NCI-H82 treated with DMSO at 0.1 percent for 48 hours (cell line): Measurements from ENCODE around the gene MAPK8IP3.
"Not testable (repeated sequence)": the region's sequence is repeated elsewhere in the genome, so short reads cannot be mapped to it uniquely, and the experiment has no call there.

Source experiments
- DNase-seq: peaks from one replicate; lab custom pipeline; 2025; ENCODE audit not compliant: unreplicated experiment; lab: John Stamatoyannopoulos, UW

Gene MAPK8IP3

DNA sequence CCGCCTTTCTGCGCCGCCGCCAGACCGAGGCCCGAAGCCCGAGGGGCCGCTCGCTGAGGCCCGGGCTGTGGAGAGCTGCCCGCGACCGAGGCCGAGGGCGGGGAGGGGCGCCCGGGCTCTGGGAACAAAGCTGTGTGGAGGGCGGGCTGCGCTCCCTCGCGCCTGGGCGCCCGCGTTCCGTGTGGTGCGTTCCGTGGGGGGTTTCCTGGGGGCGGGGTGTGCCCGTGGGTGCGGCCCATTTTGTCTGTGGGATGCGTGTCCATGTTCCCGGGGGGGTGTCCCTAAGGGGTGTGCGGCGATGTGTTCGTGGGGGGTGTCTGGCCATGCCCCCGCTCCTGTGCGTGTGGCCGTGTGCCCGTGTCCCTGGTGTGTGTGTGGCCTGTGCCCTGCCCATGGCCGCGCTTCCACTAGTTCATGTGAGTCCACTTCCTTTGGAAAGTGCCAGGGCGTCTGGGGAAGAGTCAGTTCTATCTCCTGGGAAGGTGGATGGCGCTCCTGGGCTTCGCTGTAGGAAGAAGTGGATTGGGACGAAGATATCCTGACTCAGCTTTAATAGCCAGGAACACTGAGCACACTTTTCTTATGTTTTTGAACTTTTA lies 27.4 kb upstream of the MAPK8IP3 start:
- DNase-seq, result no peak

- no peak for DNase-seq
These were observed 25.6 kb upstream of the MAPK8IP3 start for GRCh38 chr16:1680361-1680760.

DNA sequence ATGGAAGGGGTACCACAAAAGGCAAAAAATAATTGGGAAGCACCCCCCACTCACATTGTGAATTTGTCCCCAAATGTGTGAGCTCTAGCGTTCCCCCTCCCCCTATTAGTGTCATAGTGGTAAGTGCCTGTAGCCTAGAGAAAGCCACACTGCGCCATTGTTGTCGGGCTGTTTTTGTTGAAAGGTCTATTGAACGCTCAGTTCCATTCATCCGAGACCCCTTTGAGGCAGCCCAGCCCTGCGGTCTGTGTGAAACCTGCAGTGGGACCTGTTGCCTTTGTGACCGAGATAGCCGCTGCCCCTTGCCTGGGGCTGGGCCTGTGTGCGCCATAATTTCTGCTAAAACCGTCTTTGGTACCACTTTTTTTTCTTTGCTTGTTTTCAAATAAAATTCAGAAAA lies 25.0 kb upstream of the MAPK8IP3 start:
- DNase-seq, result no peak

- DNase-seq, result no peak
These were observed 18.3 kb upstream of the MAPK8IP3 start for GRCh38 chr16:1687427-1688316.

GRCh38 chr16:1688807-1689560 lies 17.0 kb upstream of the MAPK8IP3 start:
- DNase-seq, result no peak

GRCh38 chr16:1689853-1690252 lies 16.1 kb upstream of the MAPK8IP3 start:
- DNase-seq, result no peak

GRCh38 chr16:1690810-1691209 lies 15.2 kb upstream of the MAPK8IP3 start:
- DNase-seq, result no peak

- no peak for DNase-seq
These were observed 14.7 kb upstream of the MAPK8IP3 start for GRCh38 chr16:1691276-1691675.

DNA sequence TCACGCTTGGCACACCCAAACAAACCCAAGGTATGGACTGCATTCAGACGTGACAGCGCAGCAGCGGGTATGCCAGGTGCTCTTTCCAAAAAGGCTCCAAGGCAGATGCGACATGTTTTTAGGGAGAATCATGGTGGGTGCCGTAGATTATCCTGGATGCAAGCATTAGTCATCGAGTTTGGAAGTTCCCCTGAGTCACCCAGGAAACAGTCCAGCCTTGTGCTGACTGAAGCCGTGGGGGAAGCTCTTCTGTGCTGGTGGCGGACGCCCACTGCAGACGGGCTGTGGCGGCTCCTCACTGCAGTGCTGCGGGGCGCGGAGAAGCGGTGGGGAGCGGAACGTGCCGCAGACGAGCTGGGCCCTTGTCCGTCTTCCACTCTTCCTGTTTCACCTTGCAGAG lies 14.0 kb upstream of the MAPK8IP3 start:
- DNase-seq, result no peak

DNA sequence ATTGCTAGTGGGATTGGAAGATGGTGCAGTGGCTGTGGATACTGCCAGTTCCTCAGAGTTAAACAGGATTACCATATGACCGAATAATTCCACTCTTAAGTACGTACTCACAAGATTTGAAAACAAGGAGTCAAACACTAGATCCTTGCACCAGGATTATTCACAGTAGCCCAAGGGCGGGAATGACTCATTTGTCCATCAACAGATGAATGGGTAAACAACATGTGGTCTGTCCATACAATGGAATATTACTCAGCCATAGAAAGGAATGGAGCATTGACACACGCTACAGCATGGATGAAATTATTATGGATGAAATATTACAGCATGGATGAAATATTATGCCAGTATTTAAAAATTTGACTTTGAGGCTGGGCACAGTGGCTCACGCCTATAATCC lies 9.1 kb upstream of the MAPK8IP3 start:
- no peak for DNase-seq

DNA sequence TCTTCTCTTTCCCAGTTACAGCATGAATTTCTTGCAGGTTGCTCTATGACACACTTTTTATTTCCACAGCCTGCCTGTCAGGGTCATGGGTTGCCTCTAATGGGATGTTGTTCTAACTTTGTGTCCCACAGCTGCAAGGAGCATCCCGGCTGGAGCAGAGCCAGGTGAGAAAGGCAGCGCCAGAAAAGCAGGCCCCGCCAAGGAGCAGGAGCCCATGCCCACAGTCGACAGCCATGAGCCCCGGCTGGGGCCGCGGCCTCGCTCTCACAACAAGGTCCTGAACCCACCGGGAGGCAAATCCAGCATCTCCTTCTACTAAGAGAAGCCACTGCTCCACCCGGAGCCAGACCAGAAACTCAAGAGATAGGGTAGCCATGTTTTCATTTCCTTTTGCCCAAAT lies 7.3 kb upstream of the MAPK8IP3 start:
- DNase-seq, result no peak

DNA sequence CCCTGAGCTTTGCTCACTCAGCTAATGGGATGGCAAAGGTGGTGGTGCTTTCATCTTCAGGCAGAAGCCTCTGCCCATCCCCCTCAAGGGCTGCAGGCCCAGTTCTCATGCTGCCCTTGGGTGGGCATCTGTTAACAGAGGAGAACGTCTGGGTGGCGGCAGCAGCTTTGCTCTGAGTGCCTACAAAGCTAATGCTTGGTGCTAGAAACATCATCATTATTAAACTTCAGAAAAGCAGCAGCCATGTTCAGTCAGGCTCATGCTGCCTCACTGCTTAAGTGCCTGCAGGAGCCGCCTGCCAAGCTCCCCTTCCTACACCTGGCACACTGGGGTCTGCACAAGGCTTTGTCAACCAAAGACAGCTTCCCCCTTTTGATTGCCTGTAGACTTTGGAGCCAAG lies 5.7 kb upstream of the MAPK8IP3 start:
- no peak for DNase-seq

- DNase-seq, result no peak
These were observed 4.6 kb upstream of the MAPK8IP3 start for GRCh38 chr16:1701216-1701878.

- DNase-seq, result not testable (repeated sequence)
These were observed 689 bp upstream of the MAPK8IP3 start for GRCh38 chr16:1705324-1705687.

DNA sequence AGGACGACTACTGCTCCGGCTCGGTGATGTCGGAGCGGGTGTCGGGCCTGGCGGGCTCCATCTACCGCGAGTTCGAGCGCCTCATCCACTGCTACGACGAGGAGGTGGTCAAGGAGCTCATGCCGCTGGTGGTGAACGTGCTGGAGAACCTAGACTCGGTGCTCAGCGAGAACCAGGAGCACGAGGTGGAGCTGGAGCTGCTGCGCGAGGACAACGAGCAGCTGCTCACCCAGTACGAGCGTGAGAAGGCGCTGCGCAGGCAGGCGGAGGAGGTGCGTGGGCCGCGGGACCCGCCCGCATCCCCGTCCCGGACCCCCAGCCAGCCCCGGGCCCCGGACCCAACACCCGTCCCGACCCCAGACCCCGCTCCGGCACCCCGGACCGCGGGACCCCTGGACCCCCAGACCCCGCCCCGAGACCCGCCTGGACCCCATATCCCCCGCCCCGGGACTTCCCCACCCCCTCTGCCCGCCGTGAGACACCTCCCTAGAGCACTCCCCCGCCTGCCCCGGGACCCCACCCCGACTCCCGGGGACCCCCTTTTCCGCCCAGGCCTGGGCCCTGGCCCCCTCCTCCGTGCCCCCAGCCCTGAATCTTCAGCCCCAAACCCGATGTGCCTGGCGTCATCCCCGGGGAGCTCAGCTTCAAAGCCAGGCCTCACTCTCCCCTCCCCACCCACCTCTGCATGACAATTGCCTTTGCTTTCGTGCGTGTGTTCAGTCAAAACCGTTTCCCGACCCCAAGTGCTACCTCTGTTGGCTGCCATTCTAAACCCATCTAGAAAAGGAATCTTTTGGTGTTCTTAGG lies 594 bp downstream of the MAPK8IP3 start:
- no peak for DNase-seq

DNA sequence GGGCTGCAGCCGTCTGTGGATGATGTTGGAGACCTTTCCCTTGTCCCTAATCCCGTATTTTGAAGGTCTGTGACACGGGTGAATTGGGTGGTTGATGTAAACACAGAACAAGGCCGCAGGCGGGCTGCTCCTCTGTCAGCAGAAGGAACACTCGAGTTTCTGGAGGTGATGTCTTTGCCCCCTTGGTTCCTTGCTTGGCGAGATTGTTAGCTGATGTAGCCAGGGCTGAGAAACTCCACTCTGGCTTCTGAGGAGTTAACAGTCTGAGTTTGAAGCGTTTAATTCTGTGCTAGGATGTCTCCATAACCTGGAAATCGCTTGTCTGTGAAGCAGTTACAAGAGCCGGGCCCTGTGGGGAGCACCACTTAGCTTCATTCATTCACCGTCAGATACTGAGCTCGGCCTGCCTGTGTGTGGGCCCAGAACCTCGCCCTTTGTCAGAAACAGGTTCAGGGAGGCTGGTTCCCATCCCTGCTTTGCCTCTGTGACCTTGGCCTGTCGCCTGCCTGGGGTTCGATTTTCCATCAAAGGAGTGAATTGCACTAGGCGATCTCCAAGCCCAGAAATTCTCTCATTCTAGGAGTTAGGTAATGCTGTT lies 1.3 kb downstream of the MAPK8IP3 start:
- DNase-seq, result no peak

GRCh38 chr16:1708083-1708767 lies 2.2 kb downstream of the MAPK8IP3 start:
- DNase-seq, result no peak

GRCh38 chr16:1708768-1709180 lies 2.8 kb downstream of the MAPK8IP3 start:
- no peak for DNase-seq

GRCh38 chr16:1709356-1709755 lies 3.4 kb downstream of the MAPK8IP3 start:
- DNase-seq, result no peak
